ENCODE data around the gene FUOM. TPM values are rescaled to one million over a fixed set of nuclear protein-coding genes. Genes with fewer than 3 reads are reported as not detected.
A peak's percentile ranks its signal among the peaks of the same experiment; 100 is the strongest.

The FUOM gene
- total and polyA plus RNA-seq, 2 donors from 2014 or later: 17.5 to 118 TPM

GRCh38 chr10:133397938-133398337 lies 40.1 kb upstream of the FUOM start:
- TF ChIP-seq CTCF (IDR thresholded peaks at IDR 0.05; ENCODE audit: borderline replicate concordance, extremely low read depth, insufficient read depth): no peak
- peaks cover 0 to 33% (median 19%) of the 10 kb centered on the region in 3 donors for H3K36me3 ChIP-seq (ENCODE audit: control insufficient read depth in 2 of 3, insufficient read depth in 3 of 3, low read length in 3 of 3)
- intact Hi-C loops (cut with DNase I): no loop called here

GRCh38 chr10:133396035-133396624 lies 38.3 kb upstream of the FUOM start:
- Histone ChIP-seq H3K4me1 (ENCODE audit: control insufficient read depth in 2 of 3, insufficient read depth in 2 of 3, low read depth in 1 of 3, low read length in 3 of 3) (peaks cover 0 to 8% (median 3%) of the 10 kb centered on the region in 3 donors), H3K36me3 (ENCODE audit: control insufficient read depth in 2 of 3, insufficient read depth in 3 of 3, low read length in 3 of 3) (peaks cover 0 to 22% (median 13%) of the 10 kb centered on the region in 3 donors), H3K27ac (ENCODE audit: low read depth in 2 of 2, low read length in 2 of 2) (no peak overlapping the region), H3K9me3 (ENCODE audit: control insufficient read depth in 2 of 3, insufficient read depth in 1 of 3, low read length in 3 of 3) (no peaks in the 10 kb centered on the region), H3K9ac (ENCODE audit: low read length in 3 of 3) (no peak overlapping the region), H3K27me3 (ENCODE audit: control insufficient read depth, insufficient read depth, low read length) (no peaks in the 10 kb centered on the region), H3K4me3 (ENCODE audit: low read length in 3 of 3) (no peak overlapping the region)
- TF ChIP-seq CTCF (IDR thresholded peaks at IDR 0.05; ENCODE audit: borderline replicate concordance, extremely low read depth, insufficient read depth): no peak
- no peak for FAIRE-seq
- intact Hi-C loops (cut with DNase I): no loop called here
- peak in 1 of 5 donors; percentile 41 for DNase-seq

More at GRCh38 chr10:133397938-133398337, 40.1 kb upstream of the FUOM start:
- H3K4me3 ChIP-seq (ENCODE audit: low read length in 3 of 3): no peak overlapping the region
- no peaks in the 10 kb centered on the region for H3K9me3 ChIP-seq (ENCODE audit: control insufficient read depth in 2 of 3, insufficient read depth in 1 of 3, low read length in 3 of 3)
- no peak overlapping the region for H3K9ac ChIP-seq (ENCODE audit: low read length in 3 of 3)
- no peak for DNase-seq
- H3K27me3 ChIP-seq (ENCODE audit: control insufficient read depth, insufficient read depth, low read length): no peaks in the 10 kb centered on the region
- no peak for FAIRE-seq
- peaks cover 0 to 8% (median 3%) of the 10 kb centered on the region in 3 donors for H3K4me1 ChIP-seq (ENCODE audit: control insufficient read depth in 2 of 3, insufficient read depth in 2 of 3, low read depth in 1 of 3, low read length in 3 of 3)
- no peak overlapping the region for H3K27ac ChIP-seq (ENCODE audit: low read depth in 2 of 2, low read length in 2 of 2)

- H3K36me3 ChIP-seq (ENCODE audit: control insufficient read depth in 2 of 3, insufficient read depth in 3 of 3, low read length in 3 of 3): peaks cover 0 to 18% (median 13%) of the 10 kb centered on the region in 3 donors
- H3K4me1 ChIP-seq (ENCODE audit: control insufficient read depth in 2 of 3, insufficient read depth in 2 of 3, low read depth in 1 of 3, low read length in 3 of 3): peaks cover 0 to 8% (median 3%) of the 10 kb centered on the region in 3 donors
- peak overlapping the region; percentile 40 to 91 (median 71) for H3K4me3 ChIP-seq (ENCODE audit: low read length in 3 of 3)
- H3K9ac ChIP-seq (ENCODE audit: low read length in 3 of 3): peak overlapping the region; percentile 2 to 89 (median 84)
- H3K27ac ChIP-seq (ENCODE audit: low read depth in 2 of 2, low read length in 2 of 2): no peak overlapping the region
- FAIRE-seq: no peak
- H3K27me3 ChIP-seq (ENCODE audit: control insufficient read depth, insufficient read depth, low read length): no peaks in the 10 kb centered on the region
- no peaks in the 10 kb centered on the region for H3K9me3 ChIP-seq (ENCODE audit: control insufficient read depth in 2 of 3, insufficient read depth in 1 of 3, low read length in 3 of 3)
- peak in 1 of 5 donors; percentile 59 for DNase-seq
- no peak for TF ChIP-seq CTCF (IDR thresholded peaks at IDR 0.05; ENCODE audit: borderline replicate concordance, extremely low read depth, insufficient read depth)
- intact Hi-C loops (cut with DNase I): no loop called here
These were observed 37.0 kb upstream of the FUOM start for GRCh38 chr10:133394801-133395221.
